ENCODE data around the gene TSPAN18.
A peak's percentile ranks its signal among the peaks of the same experiment; 100 is the strongest.

Gene TSPAN18

DNA sequence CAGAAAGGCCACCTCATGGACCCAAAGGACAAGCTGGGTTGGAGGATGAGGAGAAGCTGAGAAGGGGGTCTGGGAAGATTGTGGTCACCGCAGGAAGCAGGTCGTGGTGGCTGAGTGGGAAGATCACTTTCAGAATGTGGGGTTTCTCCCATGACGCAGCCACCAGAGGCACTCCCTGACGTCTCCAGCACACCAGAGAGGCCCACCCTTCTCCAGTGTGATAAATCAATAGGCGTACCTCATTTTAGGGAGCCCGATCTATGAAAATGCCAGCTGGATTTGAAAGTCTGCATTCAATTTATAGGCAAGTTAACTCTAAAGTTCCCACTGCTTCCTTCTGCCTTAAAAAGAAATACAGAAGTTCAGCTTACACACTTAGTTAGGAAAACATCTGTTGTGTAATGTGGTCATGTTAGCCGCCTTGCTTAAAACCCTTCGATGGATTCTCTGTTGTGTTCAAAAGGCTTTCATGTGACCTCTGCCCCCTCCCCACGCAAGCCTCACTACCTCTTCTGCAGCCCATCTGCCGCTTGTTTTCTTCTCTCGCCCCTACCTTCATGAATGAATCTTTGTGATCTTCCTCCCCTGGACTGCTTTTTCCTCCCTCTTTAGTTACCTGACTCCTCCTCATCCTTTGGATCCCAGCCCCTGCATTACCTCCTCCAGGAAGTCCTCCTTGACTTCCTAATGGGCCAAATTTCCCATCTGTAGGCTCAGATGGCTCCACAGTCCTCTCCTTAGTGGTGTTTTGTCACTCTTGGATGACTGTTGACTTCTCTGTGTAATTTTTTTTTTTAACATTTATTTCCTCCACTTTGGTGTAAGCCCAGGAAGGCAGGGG is 10.7 kb downstream of the TSPAN18 start:
- no peak for DNase-seq (ENCODE audit: low read depth in 2 of 2)

DNA sequence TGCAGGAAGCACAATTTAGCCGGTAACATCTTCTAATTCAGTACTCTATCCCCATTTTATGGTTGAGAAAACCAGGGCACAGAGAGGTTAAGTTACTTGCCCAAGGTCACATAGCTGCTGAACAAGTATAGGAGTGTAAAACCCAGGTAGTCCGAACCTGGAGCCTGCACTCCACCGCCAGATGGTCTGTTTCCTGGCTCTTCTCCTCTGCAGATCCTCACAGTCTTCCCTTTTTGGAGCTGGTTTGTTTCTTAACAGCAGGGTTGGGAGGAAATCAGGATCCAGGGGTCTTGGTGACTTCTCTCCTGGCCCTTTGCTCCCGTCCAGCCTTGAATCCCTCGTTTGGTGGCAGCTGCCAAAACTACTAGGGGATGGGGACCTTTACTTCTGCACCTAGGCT is 12.0 kb downstream of the TSPAN18 start:
- no peak for DNase-seq (ENCODE audit: low read depth in 2 of 2)

DNA sequence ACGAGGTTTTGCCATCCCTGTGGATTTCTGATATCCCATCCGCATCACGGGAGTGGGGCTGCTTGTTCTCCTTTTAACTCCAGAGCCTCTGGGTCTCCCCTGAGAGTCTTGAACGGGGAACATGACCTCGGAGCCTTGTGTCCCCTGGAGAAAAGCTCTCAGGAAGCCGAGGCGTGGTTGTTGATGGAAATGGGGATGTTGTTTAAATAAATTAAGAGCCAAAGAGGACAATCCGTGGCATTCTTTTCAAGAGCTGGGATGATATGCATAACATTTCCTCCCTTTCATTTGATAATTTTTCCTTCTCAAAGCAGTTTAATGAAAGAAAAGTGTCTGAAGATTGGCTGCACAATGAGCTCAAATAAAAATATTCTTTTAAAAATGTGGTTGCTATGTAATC is 14.2 kb downstream of the TSPAN18 start:
- DNase-seq (ENCODE audit: low read depth in 2 of 2): no peak

DNA sequence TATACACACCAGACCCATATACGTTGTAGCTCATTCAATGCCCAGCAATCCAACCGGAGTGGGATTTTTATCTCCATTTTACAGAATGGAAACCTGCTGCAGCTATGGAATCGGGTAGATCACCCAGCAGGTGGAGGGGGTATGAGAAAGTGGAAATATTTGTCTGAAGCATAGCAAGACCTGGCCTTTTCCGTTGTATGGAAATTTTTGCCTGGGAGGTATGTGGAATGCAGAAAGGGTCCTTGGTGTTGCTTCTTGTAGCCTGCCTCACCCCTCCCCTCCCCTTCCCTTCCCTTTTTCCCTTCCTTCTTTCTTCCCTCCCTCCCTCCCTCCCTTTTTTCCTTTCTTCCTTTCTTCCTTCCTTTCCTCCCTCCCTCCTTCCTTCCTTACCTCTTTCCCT is 15.2 kb downstream of the TSPAN18 start:
- no peak for DNase-seq (ENCODE audit: low read depth in 2 of 2)

DNA sequence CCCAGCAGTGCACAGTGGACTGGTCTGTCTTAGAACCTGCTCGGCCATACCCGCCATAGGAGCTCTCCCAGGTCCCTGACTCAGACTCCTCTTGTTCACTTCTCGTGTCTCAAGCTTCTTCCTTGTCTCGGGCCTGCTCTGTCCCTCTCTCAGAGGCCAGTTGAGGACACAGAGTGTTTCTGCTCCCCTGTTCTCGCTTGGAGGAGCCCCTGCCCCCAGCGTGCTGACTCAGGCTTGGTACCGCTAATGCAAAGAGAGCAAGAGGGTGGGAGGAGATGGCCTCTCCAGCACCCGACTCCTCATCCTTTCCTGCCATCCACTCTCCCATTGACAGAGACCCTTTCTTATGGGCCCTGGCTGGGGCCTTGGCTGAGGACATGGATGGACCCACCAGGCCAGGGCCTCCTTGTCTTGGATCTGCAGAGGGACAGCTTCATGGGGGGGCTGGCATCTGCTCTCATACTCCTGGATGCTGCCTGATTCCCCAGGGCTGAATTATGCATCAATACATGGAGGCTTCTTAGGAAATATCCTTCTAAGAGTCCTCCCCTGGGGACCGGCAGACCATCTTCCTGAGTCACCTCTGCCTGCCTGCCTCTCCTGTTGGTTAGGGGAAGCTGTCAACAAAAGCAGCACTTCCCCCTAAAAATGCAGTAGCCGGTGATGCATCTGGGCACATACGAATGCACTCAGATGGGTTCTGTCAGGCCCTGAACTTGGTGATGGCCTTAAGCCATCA is 15.9 kb downstream of the TSPAN18 start:
- DNase-seq (ENCODE audit: low read depth in 2 of 2): no peak

DNA sequence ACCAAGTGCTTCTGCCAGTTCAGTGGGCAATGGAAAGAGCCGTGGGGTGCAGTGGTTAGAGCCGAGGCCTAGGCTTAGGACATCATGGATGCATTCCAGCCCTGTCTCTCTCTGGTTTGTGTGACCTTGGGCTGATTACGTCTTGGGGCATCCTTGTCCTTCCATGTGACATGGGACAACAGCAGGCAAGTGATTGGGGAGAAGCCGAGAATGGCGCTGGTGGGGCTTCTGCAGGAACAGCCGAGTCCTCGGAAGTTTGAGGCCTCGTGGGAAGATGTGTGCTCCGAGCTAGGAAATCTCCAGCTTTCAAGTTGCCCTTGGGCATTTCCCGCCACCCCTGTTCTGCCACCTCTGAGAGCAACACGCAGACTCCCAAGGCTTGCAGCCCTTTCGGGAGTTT is 16.6 kb downstream of the TSPAN18 start:
- no peak for DNase-seq (ENCODE audit: low read depth in 2 of 2)

DNA sequence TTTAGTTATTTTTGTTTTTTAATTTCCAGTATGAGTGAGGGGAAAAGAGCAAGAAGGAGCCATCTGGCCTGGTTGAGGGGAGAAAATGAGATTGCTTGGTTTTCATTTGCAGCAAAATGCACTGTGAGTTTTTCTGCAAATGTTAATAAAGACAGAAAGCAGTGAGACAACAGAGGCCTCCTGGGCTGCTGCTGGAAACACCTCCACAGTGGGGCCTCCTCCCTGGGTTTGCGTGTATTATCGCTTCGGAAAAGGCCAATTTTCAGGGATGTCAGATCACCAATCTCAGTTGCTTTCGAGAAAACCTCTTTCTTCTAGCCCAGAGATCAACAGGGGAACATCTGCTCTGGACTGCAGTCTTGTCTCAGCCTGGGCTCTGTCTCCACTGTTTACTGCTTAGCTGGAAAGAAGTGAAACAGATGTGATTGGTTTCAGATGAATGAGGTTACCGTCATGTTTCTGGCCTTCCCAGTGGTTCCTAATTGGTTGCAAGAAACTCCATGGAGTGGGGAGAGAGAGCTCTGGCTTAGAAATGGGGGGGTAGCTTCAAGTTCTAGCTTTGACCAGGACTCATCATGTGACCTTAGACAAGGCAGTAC is 17.3 kb downstream of the TSPAN18 start:
- DNase-seq (ENCODE audit: low read depth in 2 of 2): no peak

DNA sequence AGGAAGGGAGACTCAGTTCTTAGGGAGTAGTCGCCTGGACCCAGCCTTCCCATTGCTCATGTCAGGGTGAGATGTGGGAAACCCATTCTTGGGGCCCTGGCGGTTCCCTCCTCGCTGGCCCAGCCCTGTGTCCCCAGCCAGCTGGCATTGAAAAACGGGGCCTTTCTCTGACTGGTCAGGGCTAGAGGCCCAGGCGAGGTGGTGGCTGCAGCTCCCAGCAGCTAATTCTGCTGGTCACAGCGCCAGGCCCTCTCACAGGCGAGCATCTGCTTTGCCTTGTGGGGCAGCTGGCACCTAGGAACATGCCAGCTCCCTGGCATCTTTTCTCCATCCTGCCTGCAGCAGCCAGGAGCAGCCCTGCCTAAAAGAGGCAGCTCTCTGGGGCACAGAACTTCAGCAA is 20.1 kb downstream of the TSPAN18 start:
- DNase-seq (ENCODE audit: low read depth in 2 of 2): no peak

DNA sequence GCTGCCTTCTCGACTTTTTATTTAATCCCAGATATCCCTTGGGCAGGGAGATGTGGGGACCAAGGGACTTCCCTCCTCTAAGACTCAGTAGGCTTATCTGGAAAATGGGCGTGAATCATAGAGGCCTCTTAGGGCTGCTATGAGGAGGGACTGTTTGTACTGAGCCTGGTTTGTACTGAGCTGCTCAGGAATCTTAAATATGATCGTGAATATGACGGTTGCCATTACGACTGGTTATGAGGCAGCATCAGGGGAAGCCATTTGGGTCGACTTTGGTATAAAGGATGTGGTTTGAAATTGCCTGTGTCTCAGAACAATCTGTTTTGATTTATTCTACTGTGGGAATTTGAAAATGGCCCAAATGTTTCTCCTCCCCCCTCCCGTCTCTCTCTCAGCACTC is 20.6 kb downstream of the TSPAN18 start:
- peak; percentile 93 for DNase-seq (ENCODE audit: low read depth in 2 of 2)

DNA sequence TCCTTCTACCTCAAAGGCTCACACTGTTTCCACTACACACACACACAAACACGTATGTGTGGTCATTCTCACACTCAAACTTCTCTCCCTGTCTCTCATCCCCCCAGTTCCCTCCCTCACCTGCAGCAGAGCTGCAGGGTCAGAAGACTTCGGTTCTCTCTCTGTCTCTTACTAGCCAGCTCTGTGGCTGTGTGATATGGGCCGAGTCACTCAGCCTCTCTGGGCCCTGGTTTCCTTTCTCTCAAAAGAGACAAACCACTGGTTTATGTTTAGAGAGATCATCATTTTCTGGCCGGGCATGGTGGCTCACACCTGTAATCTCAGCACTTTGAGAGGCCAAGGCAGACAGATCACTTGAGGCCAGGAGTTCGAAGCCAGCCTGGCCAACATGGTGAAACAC is 21.1 kb downstream of the TSPAN18 start:
- no peak for DNase-seq (ENCODE audit: low read depth in 2 of 2)

DNA sequence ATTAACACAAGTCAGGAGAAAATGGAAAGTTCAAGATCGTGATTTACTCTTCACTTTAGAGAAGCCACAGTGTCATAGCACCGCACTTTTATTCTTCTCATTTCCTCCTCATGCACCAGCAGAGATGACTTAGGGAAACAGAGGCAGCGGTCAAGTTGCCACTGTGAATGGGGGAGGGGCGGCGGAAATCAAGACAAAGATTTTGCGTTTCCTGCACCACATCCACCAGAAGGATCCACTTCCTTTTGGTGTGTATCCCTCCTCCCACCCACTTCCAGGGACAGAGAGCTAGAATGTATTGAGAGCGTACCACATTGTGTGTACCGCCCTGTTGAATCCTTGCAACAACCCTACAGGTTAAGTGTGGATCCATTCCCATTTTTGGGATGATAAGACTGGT is 21.8 kb downstream of the TSPAN18 start:
- no peak for DNase-seq (ENCODE audit: low read depth in 2 of 2)

DNA sequence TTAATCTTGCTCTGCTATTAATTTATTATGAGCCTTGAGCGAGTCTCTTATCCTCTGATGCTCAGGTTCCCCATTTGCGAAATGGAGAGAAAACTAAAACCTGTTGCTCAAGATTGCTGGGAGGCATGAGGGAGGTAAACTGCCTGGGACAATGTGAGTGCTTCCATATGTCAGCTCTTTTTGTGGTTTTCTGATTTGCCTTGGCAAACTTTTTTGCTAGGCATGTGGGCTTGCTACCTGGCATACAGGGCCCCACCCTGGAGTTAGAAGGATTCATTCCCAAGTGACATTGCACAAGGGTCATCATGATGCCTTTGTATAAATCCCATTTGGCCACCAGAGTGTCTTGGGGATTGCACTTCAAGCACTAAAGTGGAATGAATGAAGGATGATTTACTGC is 22.4 kb downstream of the TSPAN18 start:
- no peak for DNase-seq (ENCODE audit: low read depth in 2 of 2)

DNA sequence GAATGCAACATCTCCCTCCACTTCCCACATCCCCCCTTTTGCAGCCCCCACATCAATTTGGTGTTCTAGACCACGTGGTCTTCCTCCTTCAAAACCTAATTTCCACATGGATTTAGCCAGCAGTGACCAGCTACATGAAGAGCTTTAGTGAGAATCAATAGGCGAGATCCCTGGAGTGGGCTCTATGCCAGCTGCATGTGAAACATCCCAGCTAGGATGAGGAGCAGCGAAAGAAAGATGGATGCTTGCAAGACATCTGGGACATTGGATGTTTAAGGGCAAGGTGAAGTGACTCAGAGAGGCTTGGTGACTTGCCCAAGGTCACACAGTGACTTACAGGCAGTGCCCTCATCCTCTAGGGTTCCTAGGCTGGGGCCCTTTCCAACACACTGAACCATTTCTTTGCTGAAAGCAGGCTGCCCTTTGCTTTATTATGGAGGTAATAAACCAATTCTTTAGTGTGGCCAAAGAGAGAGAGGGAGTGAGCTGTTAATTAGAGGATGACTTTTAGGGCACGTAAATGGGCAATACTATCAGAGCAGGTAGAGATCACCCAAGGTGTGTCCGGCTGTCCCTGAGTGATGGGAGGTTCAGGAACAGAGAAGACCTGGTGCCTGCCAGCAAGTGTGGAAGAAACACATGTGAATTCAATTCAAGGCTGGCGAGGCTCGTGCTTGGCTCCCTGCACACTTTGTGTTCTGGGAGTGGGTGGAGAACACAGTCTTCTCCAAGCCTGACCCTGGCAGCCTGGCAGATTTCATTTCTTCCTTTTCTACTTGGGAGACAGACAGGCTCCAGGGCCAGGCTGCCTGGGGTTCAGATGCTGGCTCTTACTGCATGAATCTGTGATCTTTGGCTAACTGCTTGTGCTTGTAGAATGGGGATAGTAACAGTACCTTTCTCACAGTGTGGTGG is 24.0 kb downstream of the TSPAN18 start:
- DNase-seq (ENCODE audit: low read depth in 2 of 2): no peak

DNA sequence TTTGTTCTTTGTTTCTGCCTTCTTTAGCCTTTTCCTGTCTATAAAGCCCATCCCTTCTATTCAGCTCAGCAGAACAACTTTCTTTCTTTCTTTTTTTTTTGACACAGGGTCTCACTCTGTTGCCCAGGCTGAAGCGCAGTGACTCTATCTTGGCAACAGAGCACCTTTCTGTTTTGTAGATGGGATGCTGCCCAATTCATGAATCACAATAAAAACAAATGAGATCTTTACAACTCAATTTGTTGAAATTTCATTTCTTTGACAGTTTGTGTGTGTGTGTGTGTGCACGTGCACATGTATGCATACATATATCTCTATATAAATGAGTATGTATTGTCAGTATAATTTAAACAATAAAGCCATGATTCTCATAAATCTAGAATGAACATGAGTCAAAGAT is 25.5 kb downstream of the TSPAN18 start:
- no peak for DNase-seq (ENCODE audit: low read depth in 2 of 2)

DNA sequence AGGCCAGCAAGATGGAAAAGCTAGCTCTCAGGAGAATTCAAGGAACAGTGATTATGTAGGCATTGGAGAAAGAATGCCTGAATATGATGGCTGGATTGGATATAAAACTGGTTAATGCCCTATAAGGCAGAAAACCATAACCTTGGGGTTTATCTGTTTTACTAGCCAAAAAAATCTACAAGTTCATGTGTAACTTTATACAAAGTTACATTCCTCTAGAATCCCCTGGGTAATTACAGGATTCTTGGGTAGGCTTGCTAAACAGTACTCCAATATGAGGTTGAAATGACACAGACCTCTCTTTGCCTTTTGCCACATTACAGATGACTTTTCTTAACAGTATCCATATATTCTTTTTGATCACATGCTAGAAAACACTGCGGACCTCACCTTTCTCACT is 26.0 kb downstream of the TSPAN18 start:
- peak; percentile 71 to 78 for DNase-seq (ENCODE audit: low read depth in 2 of 2)

DNA sequence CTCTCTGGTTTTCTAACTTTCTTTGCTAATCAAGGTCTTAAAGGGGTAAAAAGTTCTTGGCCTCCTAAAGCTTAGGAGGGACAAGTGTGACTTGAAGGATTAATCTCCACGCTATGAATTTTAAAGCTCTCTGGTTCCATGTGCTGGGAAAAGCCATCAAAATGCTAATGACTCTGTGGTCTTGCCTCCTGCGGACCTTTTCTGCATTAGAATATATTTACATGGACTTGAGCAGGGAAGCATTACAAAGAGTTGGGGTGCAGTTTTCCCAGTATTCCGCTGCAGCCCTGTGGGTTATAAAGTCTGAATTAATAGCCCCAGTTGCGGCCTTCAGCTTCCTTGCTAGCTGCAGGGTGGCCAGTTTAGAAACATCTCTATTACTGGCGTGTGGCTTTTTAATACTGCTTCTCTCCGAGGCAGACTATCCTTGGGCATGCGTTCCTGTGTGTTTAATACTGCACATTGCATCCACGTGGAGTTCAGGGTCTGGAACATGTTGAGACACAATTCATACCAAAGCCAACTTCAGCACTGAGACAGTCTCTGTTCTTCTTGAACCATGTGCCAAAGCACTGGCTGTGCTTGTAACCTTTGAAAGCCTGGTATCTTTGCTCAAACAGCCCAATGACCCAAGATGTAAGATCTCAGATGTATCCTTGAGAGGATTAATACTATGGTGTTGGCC is 27.3 kb downstream of the TSPAN18 start:
- no peak for DNase-seq (ENCODE audit: low read depth in 2 of 2)

DNA sequence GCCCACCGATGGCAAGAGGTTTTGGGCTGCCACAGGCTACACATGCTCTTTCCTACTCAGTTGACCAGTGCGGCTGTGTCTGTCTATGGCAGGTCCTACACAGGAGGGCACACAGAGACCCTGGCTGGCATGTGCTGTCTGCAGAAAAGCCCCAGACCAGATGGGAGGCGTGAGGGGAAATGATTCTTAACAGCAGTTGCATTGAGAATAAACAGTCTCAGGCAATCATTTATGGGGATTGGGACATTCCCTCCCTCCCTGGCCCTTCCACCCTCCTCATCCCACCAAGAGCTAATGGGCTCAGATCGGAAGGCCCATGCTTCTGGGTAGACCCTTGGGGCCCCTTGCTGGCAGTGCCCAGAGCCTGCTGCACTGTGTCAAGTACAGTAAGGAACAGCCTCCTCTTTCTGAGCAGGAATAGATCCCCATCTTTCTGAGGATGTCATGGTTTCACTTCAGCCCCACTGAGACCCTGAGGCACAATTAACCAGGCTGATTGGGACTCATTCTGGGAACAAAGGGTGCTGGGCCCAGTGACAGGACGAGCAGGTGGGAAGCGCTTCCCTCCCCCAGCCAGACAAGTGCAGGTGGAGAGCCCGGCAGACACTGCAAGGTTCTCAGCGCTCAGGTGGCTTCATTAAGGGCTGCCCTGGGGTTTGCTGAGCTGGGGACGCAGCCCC is 28.3 kb downstream of the TSPAN18 start:
- DNase-seq (ENCODE audit: low read depth in 2 of 2): no peak

DNA sequence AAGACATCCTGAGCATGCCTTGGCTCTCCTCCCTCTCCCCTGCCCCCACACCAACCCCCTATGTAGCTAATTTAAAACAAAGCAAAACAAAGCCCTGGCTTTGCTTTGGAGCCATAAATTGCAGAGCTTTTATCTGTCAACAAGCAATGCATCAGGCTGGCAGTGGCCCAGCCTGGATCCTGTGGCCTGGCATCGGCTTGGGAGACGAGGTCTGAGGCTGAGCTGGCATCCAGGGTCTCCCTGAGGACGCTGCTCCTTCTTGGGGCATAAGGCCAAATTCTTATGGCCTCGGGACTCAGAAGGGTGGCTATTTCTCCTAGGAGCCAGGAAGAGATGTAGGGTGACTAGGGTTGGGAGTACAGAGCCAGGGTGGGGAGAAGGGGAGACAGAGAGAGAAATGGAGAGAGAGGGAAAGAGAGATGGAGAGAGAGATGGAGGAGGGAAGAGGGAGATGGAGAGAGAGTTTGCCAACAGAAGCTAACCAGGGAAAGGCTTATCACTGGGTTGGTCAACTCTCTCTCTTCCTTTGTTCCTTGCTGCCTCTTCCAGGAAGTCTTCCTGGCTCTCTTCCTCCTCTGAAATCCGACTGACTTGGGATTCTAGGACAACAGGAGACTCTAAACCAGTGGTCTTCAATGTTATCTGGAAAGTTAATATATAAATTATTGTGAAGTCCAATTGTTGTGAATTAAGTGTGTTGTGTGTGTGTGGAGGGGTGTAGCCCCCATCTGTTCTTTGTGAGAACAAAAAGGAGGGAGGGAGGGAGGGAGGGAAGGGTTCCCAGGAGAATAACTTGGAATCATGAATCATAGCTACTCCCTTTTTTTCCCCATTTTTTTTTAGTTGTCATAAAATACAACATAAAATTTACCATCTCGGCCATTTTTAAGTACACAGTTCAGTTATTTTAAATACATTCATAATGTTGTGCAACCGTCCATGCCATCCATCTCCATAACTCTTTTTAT is 29.1 kb downstream of the TSPAN18 start:
- peak; percentile 67 to 70 for DNase-seq (ENCODE audit: low read depth in 2 of 2)

DNA sequence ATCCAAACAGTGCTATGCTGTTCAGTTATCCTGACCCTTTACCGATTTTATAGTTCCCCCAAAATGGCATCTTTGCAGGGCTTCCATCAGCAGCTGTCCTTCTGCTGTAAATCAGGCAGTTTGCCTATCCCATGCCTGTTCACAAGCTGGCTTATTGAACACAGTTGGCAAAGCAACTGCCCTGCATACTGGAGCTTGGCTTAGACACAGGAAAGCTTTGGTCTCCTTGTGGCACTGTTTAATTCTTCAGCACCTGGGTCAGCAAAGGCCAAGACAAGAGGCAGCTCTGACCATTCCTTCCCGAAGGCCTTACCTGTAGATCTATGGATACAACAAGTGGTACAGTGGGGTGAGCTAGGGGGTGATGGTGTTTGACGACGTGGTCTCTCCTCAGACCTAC is 32.2 kb downstream of the TSPAN18 start:
- DNase-seq (ENCODE audit: low read depth in 2 of 2): no peak

All from fibroblast of skin of left biceps (primary cell).